NCI-H2171 (cell line): ENCODE results near the gene DENND11.
"Not testable (repeated sequence)": the region's sequence is repeated elsewhere in the genome, so short reads cannot be mapped to it uniquely, and the experiment has no call there.

Source experiments
- DNase-seq: peaks from one replicate; lab custom pipeline; 2025; lab: John Stamatoyannopoulos, UW

The DENND11 gene

DNA sequence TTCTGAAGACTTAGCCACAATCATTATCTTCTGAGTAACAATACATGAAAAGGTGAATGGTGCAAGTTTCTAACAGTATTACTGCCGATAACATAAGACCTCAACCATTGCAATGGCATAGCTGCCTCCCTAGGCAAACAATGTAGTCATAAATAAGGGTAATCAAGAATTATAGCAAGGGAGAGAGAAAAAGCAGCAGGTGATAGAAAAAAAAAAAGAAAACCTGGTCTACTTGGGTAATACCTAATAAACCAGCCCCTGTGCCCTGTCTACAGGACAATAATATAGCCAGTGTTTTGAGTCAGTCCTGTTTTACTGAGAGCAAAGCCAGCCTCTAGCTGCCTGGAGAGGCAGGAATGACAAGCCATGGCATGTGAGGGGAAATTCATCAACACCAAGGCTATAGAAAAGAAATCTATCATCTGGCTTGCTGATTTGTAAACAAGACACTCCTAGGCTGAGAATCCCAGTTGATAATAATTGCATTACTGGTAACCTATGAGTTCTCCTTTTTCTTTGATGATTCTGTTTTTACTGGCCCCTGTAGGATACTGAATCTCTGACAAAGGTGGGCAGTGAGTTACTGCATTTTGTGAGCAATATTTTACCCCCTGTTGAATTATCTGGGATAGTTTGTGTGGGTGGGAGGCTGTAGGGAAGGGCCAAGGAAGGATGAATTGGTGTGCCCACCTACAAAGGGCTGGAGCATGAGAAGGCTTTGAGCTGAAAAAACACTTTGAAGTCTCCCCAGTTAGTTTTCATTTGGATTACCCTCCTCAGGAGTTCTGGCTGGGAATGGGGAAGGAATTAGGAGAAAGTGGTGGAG is 4.5 kb upstream of the DENND11 start:
- DNase-seq = no peak

DNA sequence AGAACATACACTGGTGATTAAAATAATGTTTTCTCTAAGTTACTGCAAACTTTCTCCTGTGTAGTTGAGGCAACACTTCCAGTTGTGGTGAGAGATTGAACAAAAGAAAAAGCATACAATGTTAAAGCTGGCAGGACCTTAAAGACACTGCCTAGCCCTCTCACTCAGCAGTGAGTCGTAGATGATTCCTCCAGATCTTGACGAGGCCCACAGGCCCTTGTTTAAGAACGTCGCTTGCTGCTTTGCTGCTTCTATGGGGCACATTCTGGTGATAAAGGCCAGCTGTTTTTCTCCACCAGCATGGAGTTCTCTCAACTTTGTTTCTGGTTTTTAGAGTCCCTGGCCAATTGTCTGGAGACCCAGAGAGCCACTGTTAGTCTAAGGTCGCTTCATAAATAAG is 2.8 kb upstream of the DENND11 start:
- no peak for DNase-seq

DNA sequence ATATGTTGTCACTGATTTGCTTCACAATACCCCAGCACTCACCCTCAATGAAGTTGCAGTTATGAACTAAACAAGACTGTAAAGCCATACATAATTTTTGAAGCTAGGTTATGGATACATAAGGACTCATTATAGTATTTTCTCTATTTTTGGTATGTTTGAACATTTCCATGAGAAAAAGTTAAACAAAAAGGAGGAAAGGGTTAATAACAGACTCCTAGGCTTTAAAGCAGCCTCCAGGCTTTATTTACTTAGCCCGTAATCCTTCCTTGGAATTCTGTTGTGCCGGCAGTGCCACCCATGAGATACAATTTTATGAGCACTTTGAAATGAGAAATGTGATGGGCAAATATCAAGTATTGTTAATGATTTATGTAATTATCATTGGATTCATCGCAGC is 2.1 kb upstream of the DENND11 start:
- no peak for DNase-seq

DNA sequence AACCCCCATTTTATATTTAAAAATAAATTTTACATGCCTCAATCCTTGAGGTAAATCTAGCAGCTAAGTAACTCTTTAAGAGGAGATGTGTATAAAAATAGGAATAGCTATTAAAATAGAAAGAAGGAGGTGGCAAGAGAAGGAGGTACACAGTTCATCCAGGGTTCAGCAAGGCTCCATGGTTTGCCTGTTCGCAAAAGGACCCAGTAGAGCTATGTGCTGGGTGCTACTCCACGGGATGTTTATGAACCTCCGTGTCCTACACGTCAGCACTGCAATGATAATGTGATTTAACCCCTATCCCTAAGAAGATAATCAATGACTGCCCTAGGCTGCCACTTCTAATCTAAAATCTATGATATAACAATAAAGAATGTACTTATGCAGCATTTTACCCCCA is 926 bp upstream of the DENND11 start:
- no peak for DNase-seq

DNA sequence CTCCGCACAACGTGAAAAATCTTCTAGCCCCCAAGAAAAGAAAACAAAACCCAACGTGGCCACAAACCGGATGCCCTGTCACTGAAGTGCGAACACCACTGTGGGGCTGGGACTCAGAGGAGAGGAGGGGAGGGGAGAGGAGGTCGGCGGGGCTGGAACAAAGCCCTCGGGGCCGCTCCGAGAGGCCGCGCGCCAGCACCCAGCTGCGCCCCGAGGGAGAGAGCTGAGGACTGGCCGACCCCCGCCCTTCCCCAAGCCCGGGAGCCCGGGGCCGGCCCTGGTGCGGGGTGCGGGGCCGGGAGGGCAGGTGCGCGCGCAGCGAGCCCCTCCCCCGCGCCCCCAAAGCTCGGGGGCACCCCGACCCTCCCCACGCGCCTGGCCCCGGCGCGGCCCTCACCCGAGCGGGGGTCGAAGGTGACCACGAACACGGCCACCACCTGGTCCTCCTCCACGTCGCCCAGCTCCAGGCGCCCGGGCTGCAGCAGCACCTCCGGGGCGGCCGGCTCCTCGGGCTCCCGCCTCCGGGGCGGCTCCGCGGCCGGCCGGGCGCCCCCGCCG is 398 bp downstream of the DENND11 start:
- DNase-seq = peak; percentile 34

DNA sequence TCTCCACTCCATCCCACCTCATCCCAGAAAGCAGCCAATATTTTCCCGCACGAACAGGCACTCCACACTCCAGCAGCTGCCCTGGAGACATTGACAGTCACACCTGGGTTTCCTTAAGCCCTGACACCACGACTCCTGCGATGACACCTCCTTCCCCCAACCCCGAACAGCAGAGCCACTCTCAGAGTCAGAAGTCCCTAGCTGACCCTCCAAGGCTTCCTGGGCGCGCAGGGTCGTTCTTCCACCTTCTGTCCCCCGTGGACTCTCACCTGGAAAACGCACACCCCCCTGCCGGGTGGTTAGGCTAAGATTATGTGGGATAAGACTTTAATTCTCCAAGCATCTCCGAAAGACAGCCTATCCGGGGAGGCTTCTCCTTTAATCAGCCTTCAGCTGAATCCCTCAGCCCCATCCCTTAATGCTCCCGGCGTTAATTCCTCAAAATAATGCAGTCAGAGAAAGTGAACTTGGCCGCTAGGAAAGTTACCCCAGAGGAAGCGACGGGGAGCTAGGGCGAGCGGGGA is 1.1 kb downstream of the DENND11 start:
- DNase-seq = no peak

DNA sequence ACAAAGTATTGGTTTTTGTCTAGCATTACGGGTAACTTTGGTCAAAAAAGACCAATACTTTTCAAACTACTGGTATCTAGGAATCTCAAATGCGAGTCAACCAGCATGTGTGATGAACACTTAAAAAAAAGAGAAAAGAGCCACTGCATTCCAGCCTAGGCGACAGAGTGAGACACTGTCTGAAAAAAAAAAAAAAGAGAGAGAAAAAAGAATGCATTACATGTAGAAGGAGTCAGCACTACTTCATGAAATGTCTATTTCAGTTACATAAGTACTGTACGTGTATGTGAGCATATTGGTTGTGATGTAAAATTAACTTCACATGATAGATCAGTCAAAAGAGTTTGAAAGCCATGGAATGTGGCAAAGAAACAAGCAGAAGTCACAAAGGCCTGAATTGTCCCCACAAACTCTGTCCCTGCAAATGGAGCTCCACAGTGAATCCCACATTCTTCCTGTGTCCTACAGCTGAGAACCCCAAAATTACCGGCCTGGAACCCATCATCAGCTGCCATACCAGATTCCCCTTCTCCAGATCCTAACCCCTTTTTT is 1.6 kb downstream of the DENND11 start:
- no peak for DNase-seq

DNA sequence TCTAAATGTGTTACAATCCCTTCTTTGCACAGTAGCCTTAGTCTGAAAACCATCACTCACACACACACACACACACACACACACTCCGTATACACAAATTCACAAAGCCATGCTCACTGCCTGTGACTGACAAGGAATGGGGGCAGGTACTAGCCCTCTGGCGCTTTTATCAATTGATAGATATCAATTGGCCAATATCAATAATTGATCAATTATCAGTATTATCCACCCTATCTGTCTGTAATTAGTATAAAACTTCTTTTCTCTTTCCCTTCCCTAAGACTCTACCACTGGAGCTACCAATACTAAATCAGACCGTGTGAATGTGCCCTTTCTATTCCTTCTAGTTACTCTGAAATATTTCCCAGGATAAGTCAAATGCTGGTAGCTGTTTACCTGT is 2.1 kb downstream of the DENND11 start:
- DNase-seq = no peak

DNA sequence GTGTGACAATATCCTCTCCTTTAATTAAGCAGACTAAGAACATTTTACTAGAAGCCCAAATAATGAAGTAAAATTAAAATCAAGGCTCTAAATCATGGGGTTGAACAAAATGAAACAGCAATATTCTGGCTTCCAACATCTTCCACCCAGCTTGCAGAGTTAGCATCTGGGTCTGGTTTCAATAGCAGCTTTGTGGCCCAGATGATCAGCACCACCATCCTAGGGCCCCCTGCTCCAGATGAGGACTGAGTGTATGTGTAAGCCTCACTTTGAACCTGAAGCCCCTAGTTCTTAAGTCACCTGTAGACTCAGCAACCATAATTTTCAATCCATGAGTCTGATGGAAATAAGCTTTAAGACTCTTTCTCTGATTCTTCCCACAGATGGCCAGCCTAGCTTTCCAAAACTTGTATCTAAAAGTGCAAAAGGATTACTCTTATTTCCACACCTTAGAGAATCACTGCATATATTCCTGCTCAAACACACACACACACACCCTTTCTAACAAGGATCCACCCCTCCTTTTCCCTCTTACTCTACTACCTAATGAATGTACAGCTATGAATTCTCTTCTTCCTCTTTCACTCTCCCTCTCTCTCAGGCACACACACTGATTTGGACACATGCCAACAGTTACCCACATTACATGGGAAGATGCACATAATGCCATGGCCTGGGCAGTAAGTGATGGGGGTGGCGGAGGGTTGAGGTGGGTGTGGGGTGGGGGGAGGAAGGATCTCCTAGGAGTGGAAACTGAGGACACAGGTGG is 3.5 kb downstream of the DENND11 start:
- no peak for DNase-seq

DNA sequence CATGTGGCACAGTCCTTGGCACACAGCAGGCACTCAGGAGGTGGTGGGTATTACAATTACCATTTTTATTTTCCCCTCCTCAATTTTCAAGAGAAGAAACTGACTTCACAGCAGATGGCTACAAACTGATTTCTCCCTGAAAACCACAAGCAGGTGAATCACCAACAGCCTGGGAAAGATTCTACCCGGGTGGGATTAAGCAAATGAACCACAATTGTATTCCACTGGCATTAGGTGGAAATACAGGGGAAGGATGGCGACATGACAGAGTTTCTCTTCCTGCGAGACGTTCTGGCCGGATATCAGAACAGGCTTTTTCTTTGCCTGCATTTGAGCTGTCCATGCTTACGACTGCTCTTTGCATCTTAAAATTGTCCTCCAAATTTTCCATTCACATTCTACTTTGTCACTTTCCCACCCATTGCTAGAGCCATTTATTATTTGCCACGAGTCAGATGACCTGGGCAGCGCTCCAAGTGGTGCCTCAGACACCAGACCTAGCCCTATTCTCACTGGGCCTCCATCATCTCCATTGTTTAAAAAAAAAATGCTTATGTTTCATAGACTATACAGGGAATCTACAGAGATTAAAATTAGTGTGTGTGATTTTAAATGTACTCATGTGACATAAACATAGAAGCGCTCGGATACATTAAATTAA is 4.6 kb downstream of the DENND11 start:
- DNase-seq = no peak

DNA sequence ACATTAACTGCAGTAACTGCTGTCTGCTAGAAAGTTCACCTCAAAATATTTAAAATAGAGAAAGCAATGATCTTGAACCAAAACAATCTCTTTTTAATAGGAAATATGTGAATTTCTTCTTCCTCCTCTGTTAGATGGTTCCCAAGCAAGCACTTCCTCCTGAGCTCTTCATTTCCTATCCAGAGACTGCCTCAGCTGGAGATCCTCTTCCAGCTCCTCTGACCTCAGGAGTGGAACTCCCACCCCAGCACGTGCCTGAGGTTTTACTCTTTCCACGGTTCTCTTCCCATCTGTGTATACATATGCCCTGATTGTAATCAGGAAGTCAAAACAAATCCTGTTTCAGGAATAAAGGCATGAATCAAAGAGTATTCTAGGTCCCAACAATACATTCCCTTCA is 5.6 kb downstream of the DENND11 start:
- DNase-seq = no peak

DNA sequence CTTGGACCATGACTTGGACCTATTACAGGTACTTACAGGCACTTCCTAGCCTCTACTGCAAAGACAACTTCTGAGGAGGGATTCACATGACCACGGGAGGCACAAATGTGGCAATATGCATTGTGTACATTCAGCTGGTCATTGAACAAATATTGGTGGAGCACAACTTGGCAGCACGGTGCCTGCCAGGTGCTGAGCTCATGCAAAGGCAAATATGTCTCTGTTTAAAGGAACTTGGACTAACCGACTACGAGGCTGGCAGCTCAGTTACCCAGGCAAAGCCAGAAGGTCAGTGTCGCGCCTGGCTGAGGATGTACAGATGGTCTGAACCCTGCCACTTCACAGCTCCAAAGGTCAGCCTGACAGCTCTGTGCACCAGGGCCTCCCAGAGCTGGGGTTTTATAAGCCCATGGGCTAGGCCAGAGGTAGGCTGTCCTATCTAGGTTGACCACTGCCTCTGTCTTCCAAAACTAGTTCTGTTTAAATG is 6.1 kb downstream of the DENND11 start:
- no peak for DNase-seq

DNA sequence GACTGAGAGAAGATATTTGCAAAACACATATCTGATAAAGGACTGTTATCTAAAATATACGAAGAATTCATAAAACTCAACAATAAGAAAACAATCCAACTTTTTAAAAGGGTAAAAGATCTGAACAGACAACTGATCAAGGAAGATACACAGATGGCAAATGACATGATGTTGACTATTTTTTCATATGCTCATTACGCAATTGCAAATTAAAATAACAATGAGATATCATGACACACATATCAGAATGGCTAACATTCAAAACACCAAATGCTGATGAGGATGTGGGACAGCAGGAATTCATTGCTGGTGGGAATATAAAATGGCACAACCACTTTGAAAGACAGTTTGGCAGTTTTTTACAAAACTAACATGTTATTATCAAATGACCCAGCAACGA is 8.9 kb downstream of the DENND11 start:
- no peak for DNase-seq

DNA sequence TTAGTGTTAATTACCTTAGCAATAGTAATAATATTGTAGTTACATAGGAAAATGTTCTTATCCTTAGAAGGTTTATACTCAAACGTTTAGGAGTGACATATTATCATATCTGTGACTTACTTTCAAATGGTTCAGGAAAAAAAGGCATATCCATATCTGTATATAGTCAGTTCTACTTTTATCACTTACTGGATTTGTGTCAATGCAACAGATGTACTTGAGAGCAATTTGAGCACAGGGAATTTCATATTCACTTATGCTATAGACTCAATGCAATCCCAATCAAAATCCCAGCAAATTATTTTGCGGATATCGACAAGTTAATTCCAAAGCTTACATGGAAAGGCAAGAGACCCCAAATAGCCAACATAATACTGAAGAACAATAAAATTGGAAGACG is 10.0 kb downstream of the DENND11 start:
- no peak for DNase-seq

DNA sequence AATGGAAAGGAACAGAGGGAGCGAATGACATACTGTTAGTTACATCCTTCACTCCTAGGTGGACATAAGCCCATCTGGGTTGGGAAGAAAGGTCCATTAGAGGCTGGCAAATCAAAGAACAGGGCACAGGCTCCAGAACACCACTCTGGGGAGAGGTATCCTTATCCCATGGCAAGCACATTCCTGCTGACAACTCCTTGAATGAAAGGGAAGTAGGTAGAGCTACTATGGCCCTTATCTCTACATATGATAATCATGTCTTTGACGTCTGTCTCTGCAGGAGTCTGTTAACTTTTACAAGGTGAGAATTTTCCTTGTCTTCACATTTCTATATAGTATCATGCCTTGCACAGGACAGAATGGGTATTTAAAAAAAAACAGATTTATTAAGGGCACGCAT is 10.4 kb downstream of the DENND11 start:
- DNase-seq = no peak

DNA sequence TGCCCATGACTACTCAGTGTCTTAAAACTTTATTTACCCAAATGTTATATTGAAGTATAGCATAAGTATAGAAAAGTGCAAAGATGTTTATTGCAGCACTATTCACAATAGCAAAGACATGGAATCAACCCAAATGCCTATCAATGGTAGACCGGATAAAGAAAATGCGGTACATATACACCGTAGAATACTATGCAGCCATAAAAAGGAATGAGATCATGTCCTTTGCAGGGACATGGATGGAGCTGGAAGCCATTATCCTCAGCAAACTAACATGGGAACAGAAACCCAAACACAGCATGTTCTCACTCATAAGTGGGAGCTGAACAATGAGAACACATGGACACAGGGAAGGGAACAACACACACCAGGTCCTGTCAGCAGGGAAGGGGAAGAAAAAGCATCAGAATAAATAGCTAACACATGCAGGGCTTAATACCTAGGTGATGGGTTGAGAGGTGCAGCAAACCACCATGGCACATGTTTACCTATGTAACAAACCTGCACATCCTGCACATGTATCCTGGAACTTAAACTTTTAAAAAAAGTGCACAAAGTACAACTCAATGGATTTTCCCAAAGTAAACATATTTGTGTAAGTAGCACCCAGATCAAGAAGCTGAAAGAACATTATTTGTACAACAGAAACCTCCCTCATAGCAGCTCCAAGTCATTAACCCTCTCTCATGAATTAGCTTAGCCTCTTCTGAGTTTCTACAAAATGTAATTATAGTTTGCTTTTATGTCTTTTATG is 12.7 kb downstream of the DENND11 start:
- not testable (repeated sequence) for DNase-seq

DNA sequence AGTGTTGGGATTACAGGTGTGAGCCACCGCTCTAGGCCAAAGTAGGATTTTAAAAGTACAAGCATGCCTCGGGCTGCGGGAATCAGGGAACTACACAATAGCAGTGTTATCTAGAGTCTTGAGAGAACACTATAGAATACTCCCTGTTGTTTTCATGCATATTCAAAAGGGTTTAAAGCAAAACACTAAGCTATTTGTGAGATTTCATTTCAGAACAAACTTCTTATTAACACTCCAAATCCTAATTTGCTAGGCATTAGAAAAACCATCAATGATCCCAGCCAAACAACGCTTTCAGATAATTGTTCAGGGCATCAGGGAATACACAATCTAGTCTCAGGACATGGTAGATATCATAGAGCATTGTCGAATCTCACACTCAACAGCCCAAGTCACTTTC is 13.9 kb downstream of the DENND11 start:
- DNase-seq = no peak

DNA sequence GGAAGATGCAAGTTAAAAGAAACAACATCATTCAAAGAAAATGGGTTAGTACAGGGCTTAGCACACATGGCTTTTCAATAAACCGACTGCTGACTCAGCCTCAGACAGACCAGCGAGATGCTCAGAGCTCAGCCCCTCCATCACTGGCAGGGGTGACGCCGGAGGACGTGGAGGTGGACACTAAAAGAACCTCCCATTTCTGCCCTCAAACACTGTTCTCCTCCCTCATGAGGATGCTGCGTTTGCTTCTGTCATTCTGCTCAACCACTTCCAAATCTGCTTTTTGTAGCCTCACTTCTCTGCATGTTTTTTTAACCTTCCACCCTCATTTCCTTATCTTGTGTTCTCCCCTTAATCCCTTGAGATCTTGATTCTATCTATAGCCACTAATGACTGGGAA is 15.3 kb downstream of the DENND11 start:
- DNase-seq = no peak

DNA sequence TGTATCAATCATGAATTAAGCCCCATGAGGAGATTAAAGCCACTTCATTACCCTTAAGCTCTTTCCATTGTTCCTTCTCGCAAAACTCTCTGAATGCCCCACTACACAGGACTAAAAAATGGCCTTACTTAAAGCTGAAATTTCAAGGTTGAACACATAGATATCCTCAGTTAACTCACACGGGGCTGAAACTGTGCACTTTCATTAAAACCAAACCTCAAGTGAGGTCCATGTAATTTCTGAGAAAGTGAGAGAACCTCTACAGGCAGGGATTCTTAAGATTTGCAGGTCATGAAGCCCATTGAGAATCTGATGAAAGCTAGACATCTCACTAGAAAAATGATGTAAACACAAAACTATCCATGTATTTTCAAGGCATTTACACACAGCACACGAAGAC is 15.9 kb downstream of the DENND11 start:
- no peak for DNase-seq

DNA sequence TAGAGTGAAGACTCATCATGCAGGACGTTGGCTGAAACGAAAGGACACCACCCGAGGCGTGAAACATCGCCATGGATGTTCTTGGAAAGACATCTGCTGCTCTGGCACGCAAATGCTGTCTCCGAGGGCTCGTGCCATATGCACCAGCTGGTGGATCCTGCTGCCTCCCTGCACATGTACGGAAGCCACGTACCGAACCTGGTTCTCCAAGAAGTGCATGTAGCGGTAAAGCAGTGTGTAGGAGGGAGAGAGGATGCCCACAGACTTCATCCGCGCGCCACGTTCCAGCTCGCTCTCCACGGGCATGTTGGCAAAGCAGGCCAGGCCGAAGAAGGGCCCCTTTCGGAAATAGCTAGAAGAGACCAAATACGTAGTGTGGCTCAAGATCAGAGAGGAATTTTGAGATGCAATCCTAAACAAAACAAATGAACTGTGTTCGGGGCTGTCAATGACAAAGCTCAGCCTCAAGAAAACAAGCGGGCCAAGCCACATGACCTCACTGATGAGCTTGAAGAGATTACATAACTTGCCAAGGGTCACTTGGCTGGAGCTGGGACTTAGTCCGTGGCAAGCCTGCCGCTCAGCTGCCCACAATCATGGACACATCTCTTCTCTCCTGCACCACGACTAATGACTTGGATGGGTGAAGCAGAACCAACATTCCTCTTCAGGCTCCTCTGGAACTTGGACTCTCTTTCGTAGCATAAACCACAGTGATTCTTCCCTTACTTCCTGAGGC is 16.5 kb downstream of the DENND11 start:
- DNase-seq = peak; percentile 46

DNA sequence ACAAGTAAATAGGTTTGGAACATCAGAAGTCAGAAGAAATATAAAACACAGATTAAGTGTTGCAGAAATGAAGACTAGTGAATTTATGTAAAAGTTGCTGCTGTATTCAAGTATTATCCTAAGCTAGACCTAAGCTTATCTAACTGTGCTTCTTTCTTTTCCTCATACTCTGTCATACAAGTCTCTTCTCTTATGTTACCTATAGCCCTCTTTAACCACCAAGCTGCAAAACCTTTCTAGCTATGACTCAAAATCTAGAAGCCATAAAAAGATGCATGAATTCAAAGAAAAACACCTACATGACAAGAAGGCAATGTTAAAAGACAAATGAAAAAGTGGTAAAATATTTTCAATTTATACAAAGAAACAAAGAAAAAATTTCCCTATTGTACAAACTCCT is 23.0 kb downstream of the DENND11 start:
- no peak for DNase-seq
